K562 (cell line): ENCODE results near the gene CCDC158.

Experiments used
- KDM5B ChIP-seq: fragments of 200-600 bp; sonication (generic); IDR thresholded peaks from 2 replicates; pipeline ENCODE4 v1.6.1; 2012; ENCODE audit warnings: low read depth, mild to moderate bottlenecking, moderate library complexity, low read length, control low read depth, inconsistent platforms; ENCODE audit not compliant: insufficient replicate concordance
- POLR2A ChIP-seq: fragments of 450-650 bp; conservative IDR thresholded peaks from 2 replicates; pipeline ENCODE4 v1.6.1; 2016
- TBL1XR1 ChIP-seq, 2 experiments: IDR thresholded peaks; 2 replicates each; pipeline ENCODE4 v1.6.1; 2012; ENCODE audit warnings: improper control_type of control experiment in 2 of 2, low read length in 2 of 2, mild to moderate bottlenecking in 1 of 2
- TCF7 ChIP-seq: sonication (generic); IDR thresholded peaks from 2 replicates; pipeline ENCODE4 v1.6.1; 2016; ENCODE audit warnings: antibody characterized with exemption, borderline replicate concordance

- TF ChIP-seq KDM5B (no peak), TBL1XR1 (IDR thresholded peaks at IDR 0.05; ENCODE audit: low read length in 2 of 2) (no peak), POLR2A (no peak), TCF7 (no peak)
Observed at GRCh38 chr4:76377481-76377901, 43.5 kb downstream of the CCDC158 start.
